ENCODE data around the gene FOSL2. TPM values are rescaled to one million over a fixed set of nuclear protein-coding genes. Genes with fewer than 3 reads are reported as not detected.
A peak's percentile ranks its signal among the peaks of the same experiment; 100 is the strongest.

FOSL2 gene
- total RNA-seq, 2 experiments from 2014 or later = 102 to 110 TPM

- Mint-ChIP-seq H3K4me3 (peak overlapping the region; percentile 37), H3K9me3 (no peaks in the 10 kb centered on the region), H3K4me1 (ENCODE audit: low read depth) (peaks cover 68% of the 10 kb centered on the region), H3K27me3 (ENCODE audit: low read depth) (no peaks in the 10 kb centered on the region), H3K27ac (peak overlapping the region; percentile 80), H3K36me3 (ENCODE audit: low read depth) (no peaks in the 10 kb centered on the region)
- CTCF ChIA-PET = interaction anchor here (1.1 to 1.9 kb wide), 4 partner anchors 10 to 741 kb away, joined by 3 to 9 read pairs (median 6); no protein-coding TSS in a partner anchor
- DNase-seq = peak; percentile 87
- intact Hi-C loops (cut with micrococcal nuclease) = loop anchor here (5.0 kb wide), 3 partner anchors 168 to 543 kb away; no protein-coding TSS in a partner anchor
Observed at GRCh38 chr2:28445448-28446258, 53.0 kb downstream of the FOSL2 start.

- no peak for DNase-seq
- Mint-ChIP-seq H3K4me1 (ENCODE audit: low read depth) (peaks cover 74% of the 10 kb centered on the region), H3K4me3 (no peak overlapping the region), H3K36me3 (ENCODE audit: low read depth) (no peaks in the 10 kb centered on the region), H3K27me3 (ENCODE audit: low read depth) (no peaks in the 10 kb centered on the region), H3K9me3 (no peaks in the 10 kb centered on the region), H3K27ac (peak overlapping the region; percentile 90)
- intact Hi-C loops (cut with micrococcal nuclease) = loop anchor here (5.0 kb wide), 3 partner anchors 169 to 544 kb away; no protein-coding TSS in a partner anchor
- CTCF ChIA-PET = interaction anchor here (1.1 to 1.6 kb wide), 2 partner anchors 15 to 742 kb away, joined by 3 to 9 read pairs; no protein-coding TSS in a partner anchor
Observed at GRCh38 chr2:28446531-28446930, 53.9 kb downstream of the FOSL2 start.

DNA sequence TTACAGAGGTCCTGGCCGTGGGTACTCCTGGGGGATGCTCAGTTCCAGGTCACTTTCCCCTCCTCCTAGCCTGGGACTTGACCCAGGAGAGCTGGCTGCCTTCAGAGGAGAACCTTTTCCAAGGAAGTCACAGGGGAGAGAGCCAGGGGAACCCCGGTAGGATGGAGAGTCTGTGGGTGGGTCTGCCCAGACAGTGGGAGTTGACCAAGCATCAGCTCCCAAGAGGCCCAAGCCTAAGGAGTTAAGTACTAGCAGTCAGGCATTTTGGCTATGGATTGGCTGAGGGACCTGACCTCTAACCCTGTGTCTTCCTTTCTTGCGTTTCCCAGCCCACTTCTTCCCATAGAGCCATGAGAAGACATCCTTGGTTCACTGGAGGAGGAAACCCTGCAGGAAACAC is 54.4 kb downstream of the FOSL2 start:
- Mint-ChIP-seq H3K27ac (peak overlapping the region; percentile 90), H3K27me3 (ENCODE audit: low read depth) (no peaks in the 10 kb centered on the region), H3K4me1 (ENCODE audit: low read depth) (peaks cover 71% of the 10 kb centered on the region), H3K36me3 (ENCODE audit: low read depth) (no peaks in the 10 kb centered on the region), H3K4me3 (no peak overlapping the region), H3K9me3 (no peaks in the 10 kb centered on the region)
- CTCF ChIA-PET = interaction anchor here (1.1 to 1.6 kb wide), 2 partner anchors 16 to 743 kb away, joined by 3 to 9 read pairs; no protein-coding TSS in a partner anchor
- intact Hi-C loops (cut with micrococcal nuclease) = loop anchor here (5.0 kb wide), 3 partner anchors 170 to 545 kb away; no protein-coding TSS in a partner anchor
- DNase-seq = no peak

DNA sequence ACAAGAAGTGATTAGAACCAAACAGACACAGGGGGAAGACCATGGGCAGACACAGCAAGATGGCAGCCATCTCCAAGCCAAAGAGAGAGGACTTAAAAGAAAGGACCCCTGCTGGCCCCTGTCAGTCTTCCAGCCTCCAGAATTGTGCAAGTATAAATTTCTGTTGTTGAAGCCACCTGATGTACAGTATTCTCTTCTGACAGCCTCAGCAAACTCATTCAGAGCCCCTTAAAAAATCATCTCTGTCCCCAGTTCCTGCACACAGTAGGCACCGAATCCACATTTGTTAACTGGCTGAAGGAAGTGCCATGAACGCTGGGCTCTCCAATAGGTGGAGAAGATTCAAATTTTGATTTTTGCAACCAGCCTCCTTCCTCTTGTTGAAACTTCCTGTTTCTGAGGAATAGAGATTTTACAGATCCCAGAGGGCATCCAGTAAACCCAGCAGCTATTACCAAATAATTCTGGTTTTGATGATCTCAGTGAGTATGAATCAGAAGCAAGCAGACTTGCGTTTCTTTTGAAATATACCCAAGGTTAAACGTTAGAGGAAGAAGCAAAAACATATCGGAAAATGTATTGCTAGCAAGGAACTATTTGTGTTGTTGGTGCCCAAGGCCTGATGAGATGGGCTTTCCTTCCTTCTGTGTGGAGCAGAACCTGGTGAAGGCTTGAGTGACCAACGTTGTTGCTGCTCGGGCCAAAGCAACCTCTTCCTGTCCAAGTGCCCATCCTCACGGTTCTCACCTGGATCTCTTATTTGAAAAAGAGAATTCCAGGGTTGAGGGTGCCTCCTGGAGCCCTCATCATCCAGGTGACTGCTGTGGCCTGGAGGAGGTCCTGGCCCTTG is 55.5 kb downstream of the FOSL2 start:
- Mint-ChIP-seq H3K4me1 (ENCODE audit: low read depth) (peaks cover 68% of the 10 kb centered on the region), H3K27me3 (ENCODE audit: low read depth) (no peaks in the 10 kb centered on the region), H3K27ac (peak overlapping the region; percentile 90), H3K36me3 (ENCODE audit: low read depth) (no peaks in the 10 kb centered on the region), H3K9me3 (no peaks in the 10 kb centered on the region), H3K4me3 (no peak overlapping the region)
- intact Hi-C loops (cut with micrococcal nuclease) = loop anchor here (1.0 to 5.0 kb wide), 9 partner anchors 24 to 728 kb away; no protein-coding TSS in a partner anchor
- CTCF ChIA-PET = no interaction called here
- DNase-seq = peak; percentile 53

- H3K4me3 Mint-ChIP-seq = peak overlapping the region; percentile 30
Observed at GRCh38 chr2:28448793-28449100, 56.1 kb downstream of the FOSL2 start.

DNA sequence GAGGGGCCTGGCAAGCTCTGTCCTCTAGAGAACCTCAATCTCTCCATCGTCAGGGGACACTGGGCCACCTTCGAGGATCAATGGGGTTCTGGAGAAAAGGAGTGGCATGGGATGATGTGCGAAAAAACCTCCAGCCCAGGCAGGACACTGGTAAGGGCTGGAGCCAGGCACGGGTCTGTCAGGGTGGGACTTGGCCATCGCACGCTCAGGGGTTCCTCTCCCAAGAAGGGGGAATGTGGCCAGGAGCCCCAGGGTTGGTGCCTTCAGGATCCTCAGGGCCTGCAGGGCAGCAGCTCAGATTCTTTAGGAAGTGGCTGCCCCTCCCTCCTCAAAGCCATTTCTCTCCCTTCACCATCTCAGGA is 56.4 kb downstream of the FOSL2 start:
- H3K27me3 Mint-ChIP-seq (ENCODE audit: low read depth) = no peaks in the 10 kb centered on the region
- no peaks in the 10 kb centered on the region for H3K9me3 Mint-ChIP-seq
- peaks cover 68% of the 10 kb centered on the region for H3K4me1 Mint-ChIP-seq (ENCODE audit: low read depth)
- CTCF ChIA-PET = interaction anchor here (0.6 kb wide), 2 partner anchors 581 to 746 kb away, joined by 3 read pairs; no protein-coding TSS in a partner anchor
- intact Hi-C loops (cut with micrococcal nuclease) = loop anchor here (2.0 to 5.0 kb wide), 4 partner anchors 172 to 547 kb away; no protein-coding TSS in a partner anchor
- H3K36me3 Mint-ChIP-seq (ENCODE audit: low read depth) = no peaks in the 10 kb centered on the region
- peak overlapping the region; percentile 90 for H3K27ac Mint-ChIP-seq
- no peak for DNase-seq
- peak overlapping the region; percentile 28 for H3K4me3 Mint-ChIP-seq

More at GRCh38 chr2:28448793-28449100, 56.1 kb downstream of the FOSL2 start:
- H3K36me3 Mint-ChIP-seq (ENCODE audit: low read depth) = no peaks in the 10 kb centered on the region
- peak overlapping the region; percentile 90 for H3K27ac Mint-ChIP-seq
- intact Hi-C loops (cut with micrococcal nuclease) = loop anchor here (1.0 to 5.0 kb wide), 9 partner anchors 24 to 728 kb away; no protein-coding TSS in a partner anchor
- CTCF ChIA-PET = interaction anchor here (0.6 kb wide), 1 partner anchor 745 kb away, joined by 3 read pairs; no protein-coding TSS in a partner anchor
- no peaks in the 10 kb centered on the region for H3K27me3 Mint-ChIP-seq (ENCODE audit: low read depth)
- H3K4me1 Mint-ChIP-seq (ENCODE audit: low read depth) = peaks cover 68% of the 10 kb centered on the region
- no peak for DNase-seq
- no peaks in the 10 kb centered on the region for H3K9me3 Mint-ChIP-seq

DNA sequence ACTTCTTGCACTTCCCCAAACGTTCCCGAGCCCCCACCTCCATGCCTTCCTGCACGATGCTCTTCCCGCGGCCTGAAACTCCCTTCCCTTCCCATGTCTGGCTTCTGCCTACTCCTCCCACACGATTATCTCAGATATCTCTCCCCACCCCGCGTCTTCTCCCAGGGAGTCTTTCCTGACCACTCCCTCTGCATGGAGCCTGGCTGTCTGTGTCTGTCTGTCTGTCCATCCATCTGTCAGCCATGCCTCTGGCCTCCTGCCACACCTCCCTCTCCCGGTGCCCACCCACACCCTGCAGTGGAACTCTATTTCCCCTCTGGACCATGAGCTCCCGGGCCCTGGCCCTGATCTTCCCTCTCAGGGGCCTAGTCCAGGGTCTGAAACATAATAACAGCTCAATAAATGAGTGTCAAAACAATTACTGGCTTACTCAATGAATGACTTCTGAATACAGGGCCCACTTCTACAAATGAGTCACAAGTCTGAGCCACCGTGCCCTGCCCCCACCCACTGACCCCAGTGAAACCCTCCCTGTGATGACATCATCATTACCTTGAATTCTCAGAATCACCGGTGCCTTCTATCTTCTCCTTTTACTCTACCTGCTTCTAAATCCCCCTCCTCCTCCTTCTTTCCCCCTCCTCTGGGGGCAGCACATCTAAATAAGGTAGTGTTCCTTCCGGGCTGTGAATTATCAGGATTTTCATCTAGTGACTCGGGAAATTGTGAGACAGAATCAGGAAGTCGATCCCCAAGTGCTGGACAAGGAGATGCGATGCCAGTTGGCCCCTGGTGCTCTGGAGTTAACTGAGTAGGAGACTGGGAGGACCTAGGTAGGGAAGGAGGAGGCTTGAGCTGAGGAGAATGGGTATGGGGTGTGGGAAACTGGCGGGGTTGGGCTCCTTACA is 57.1 kb downstream of the FOSL2 start:
- peak overlapping the region; percentile 57 for H3K4me3 Mint-ChIP-seq
- H3K36me3 Mint-ChIP-seq (ENCODE audit: low read depth) = no peaks in the 10 kb centered on the region
- DNase-seq = peak; percentile 96
- intact Hi-C loops (cut with micrococcal nuclease) = loop anchor here (1.0 to 10.0 kb wide), 8 partner anchors 16 to 677 kb away; partner anchors contain the start of gene MRPL33
- H3K4me1 Mint-ChIP-seq (ENCODE audit: low read depth) = peaks cover 64% of the 10 kb centered on the region
- H3K27ac Mint-ChIP-seq = peak overlapping the region; percentile 90
- no peaks in the 10 kb centered on the region for H3K27me3 Mint-ChIP-seq (ENCODE audit: low read depth)
- CTCF ChIA-PET = interaction anchor here (0.6 to 1.2 kb wide), 4 partner anchors 48 to 746 kb away, joined by 3 to 6 read pairs (median 3); no protein-coding TSS in a partner anchor
- H3K9me3 Mint-ChIP-seq = no peaks in the 10 kb centered on the region

DNA sequence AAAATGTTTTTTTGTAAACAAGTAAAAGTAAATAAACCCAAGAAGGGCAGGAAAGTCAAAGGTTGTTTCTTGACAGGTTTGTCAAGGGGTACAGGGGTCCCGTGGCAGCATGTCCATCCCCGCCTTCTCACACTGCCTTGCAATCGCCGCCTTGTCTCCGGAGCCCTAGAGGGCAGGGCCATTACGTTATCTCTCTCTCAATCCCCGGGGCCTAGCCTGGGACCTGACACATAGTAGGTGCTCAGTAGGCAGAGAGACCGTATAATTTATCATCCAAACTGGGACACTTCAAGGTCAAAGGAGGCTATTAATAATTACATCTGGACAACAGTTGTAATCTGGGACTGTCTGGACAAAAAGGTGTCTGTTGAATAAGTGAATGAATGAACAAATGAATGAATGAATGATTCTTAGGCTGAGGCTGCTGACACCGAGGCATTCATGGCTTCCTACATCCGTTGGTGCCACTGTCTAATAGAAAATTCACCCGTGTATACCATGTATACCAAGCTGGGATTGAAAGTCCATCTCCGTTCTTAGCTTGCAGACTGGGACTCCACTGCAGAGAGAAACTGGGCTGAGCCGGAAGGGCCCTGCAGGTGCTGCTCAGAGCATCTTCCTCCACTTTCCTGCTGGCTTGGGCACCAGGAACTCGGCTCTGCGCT is 58.4 kb downstream of the FOSL2 start:
- Mint-ChIP-seq H3K27ac (peak overlapping the region; percentile 39), H3K4me1 (ENCODE audit: low read depth) (peaks cover 51% of the 10 kb centered on the region), H3K27me3 (ENCODE audit: low read depth) (no peaks in the 10 kb centered on the region), H3K4me3 (no peak overlapping the region), H3K9me3 (no peaks in the 10 kb centered on the region), H3K36me3 (ENCODE audit: low read depth) (no peaks in the 10 kb centered on the region)
- CTCF ChIA-PET = no interaction called here
- intact Hi-C loops (cut with micrococcal nuclease) = loop anchor here (1.0 to 10.0 kb wide), 4 partner anchors 14 to 679 kb away; partner anchors contain the start of gene MRPL33
- DNase-seq = no peak

DNA sequence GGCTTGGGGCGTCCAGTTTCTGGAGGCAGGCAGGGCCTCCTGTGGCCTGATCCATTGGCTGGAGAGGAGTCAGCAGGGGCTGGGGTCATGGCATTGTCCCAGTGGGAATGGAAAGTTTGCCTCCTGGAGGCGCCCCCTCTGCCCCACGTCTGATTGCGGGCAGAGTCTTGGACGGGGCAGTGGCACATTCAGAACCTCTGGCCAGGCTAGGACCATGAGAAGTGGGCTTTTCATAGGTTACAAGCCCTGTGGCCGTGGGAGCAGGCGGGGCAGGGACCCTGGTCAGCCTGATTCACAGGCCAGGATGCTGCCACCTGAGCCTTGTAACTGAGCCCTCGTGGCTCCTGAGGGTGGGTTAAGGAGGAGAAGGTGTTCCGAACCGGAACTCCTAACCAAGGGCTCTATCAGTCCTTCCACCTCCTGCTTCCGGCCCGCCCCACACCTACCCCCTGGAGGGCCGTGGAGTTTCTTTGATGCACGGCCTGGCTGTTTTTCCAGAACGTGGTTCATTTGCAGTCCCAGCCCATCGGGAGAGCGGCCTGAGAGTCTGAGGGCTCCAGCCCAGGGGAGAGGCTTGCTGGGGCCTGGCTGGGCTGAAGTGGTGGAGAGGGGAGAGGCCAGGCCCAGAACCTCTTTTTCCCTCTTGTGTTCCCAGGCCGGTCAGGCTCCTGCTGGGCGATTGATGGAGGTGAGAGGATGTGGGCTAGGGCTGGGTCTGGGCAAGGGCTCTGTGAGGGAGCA is 59.3 kb downstream of the FOSL2 start:
- CTCF ChIA-PET = interaction anchor here (0.5 to 2.2 kb wide), 8 partner anchors 9 to 748 kb away, joined by 3 to 11 read pairs (median 4); no protein-coding TSS in a partner anchor
- H3K9me3 Mint-ChIP-seq = no peaks in the 10 kb centered on the region
- no peak for DNase-seq
- H3K27me3 Mint-ChIP-seq (ENCODE audit: low read depth) = no peaks in the 10 kb centered on the region
- H3K4me1 Mint-ChIP-seq (ENCODE audit: low read depth) = peaks cover 42% of the 10 kb centered on the region
- H3K27ac Mint-ChIP-seq = no peak overlapping the region
- no peaks in the 10 kb centered on the region for H3K36me3 Mint-ChIP-seq (ENCODE audit: low read depth)
- no peak overlapping the region for H3K4me3 Mint-ChIP-seq
- intact Hi-C loops (cut with micrococcal nuclease) = loop anchor here (1.0 to 10.0 kb wide), 8 partner anchors 60 to 749 kb away; partner anchors contain the start of genes FOSL2 and MRPL33

- CTCF ChIA-PET = interaction anchor here (0.5 to 2.2 kb wide), 14 partner anchors 8 to 748 kb away, joined by 3 to 11 read pairs (median 4); no protein-coding TSS in a partner anchor
- Mint-ChIP-seq H3K4me1 (ENCODE audit: low read depth) (peaks cover 36% of the 10 kb centered on the region), H3K4me3 (no peak overlapping the region), H3K27me3 (ENCODE audit: low read depth) (no peaks in the 10 kb centered on the region), H3K9me3 (no peaks in the 10 kb centered on the region), H3K36me3 (ENCODE audit: low read depth) (no peaks in the 10 kb centered on the region), H3K27ac (no peak overlapping the region)
- DNase-seq = peak; percentile 91
- intact Hi-C loops (cut with micrococcal nuclease) = loop anchor here (1.0 to 10.0 kb wide), 8 partner anchors 60 to 749 kb away; partner anchors contain the start of genes FOSL2 and MRPL33
Observed at GRCh38 chr2:28452534-28453081, 60.0 kb downstream of the FOSL2 start.

All from activated naive CD4-positive, alpha-beta T cell treated with anti-CD3 and anti-CD28 coated beads for 36 hours (primary cell).